ENCODE measurements around the gene CYB561D2. TPM values are rescaled to one million over a fixed set of nuclear protein-coding genes. Genes with fewer than 3 reads are reported as not detected.
A peak's percentile ranks its signal among the peaks of the same experiment; 100 is the strongest.

CYB561D2 gene
- total and polyA plus RNA-seq, 2 of the 13 experiments (the other 11 are each of a cell fraction or from before 2014, with no cell fraction given) = 11.1 to 17.2 TPM

GRCh38 chr3:50303013-50303815 is 47.4 kb upstream of the CYB561D2 start, which contains the start of gene HYAL1 (continued):
- TF ChIP-seq ZNF407 (CRISPR knock-in tag; IDR thresholded peaks at IDR 0.05; ENCODE audit: not compliant biosample characterization) (no peak), ZNF318 (CRISPR knock-in tag; IDR thresholded peaks at IDR 0.05) (0 out of 2 replicates have a peak, but pooled peaks have one; percentile 22), ZNF382 (CRISPR knock-in tag; IDR thresholded peaks at IDR 0.05; ENCODE audit: borderline replicate concordance) (no peak), ZNF282 (IDR thresholded peaks at IDR 0.05; ENCODE audit: partially characterized antibody) (no peak), ZNF558 (CRISPR knock-in tag; IDR thresholded peaks at IDR 0.05; ENCODE audit: borderline replicate concordance) (no peak), ZNF326 (CRISPR knock-in tag; IDR thresholded peaks at IDR 0.05; ENCODE audit: borderline replicate concordance) (no peak), BORCS8-MEF2B (CRISPR knock-in tag; IDR thresholded peaks at IDR 0.05) (peak; percentile 84), SIN3A (IDR thresholded peaks at IDR 0.05; ENCODE audit: borderline replicate concordance, low read depth, low read length) (peak; percentile 72; the same call in 1 of the 2 replicates), MXI1 (IDR thresholded peaks at IDR 0.05; ENCODE audit: borderline replicate concordance, low read depth, low read length) (peak; percentile 79; the same call in 1 of the 3 replicates), ZNF331 (CRISPR knock-in tag; IDR thresholded peaks at IDR 0.05) (peak; percentile 34; the same call in 1 of the 2 replicates), ZNF660 (CRISPR knock-in tag; IDR thresholded peaks at IDR 0.05; ENCODE audit: borderline replicate concordance, low read depth) (no peak), SIX4 (CRISPR knock-in tag; IDR thresholded peaks at IDR 0.05) (no peak)
